GM19043 (cell line): ENCODE data around the gene ZPR1.
A peak's percentile ranks its signal among the peaks of the same experiment; 100 is the strongest.
"Not testable (repeated sequence)": the region's sequence is repeated elsewhere in the genome, so short reads cannot be mapped to it uniquely, and the experiment has no call there.

ENCODE experiments used
- ATAC-seq: cut with Tn5 transposase; IDR thresholded peaks from one replicate; pipeline ENCODE4 v1.9.1; 2021; ENCODE audit warnings: low read depth; ENCODE audit not compliant: unreplicated experiment

The ZPR1 gene, protein sequence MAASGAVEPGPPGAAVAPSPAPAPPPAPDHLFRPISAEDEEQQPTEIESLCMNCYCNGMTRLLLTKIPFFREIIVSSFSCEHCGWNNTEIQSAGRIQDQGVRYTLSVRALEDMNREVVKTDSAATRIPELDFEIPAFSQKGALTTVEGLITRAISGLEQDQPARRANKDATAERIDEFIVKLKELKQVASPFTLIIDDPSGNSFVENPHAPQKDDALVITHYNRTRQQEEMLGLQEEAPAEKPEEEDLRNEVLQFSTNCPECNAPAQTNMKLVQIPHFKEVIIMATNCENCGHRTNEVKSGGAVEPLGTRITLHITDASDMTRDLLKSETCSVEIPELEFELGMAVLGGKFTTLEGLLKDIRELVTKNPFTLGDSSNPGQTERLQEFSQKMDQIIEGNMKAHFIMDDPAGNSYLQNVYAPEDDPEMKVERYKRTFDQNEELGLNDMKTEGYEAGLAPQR

GRCh38 chr11:116787786-116788486, at the start of gene ZPR1:
Gene ZPR1, minus strand, starts transcription at chr11:116788023. Its CDS starts 33 bp downstream, at chr11:116787990.
- ATAC-seq, result peak; percentile 84

DNA sequence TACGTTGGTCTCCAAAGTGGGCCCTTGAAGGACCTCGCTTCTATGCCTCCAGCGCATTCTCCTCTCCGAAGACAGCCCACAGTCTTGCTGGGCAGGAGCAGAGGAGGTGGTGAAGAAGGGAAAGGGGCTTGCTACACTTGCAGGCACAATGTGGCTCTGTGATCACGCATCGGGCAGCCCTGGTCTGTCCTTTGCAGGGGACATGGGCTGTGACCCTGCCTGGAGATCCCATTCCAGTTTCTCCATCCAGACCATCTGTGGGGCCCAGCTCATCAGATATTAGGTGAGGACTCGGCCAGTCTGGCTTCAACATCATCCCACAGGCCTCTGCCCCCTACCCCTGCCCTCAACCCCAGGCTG, 48.8 kb upstream of the ZPR1 start:
- no peak for ATAC-seq

DNA sequence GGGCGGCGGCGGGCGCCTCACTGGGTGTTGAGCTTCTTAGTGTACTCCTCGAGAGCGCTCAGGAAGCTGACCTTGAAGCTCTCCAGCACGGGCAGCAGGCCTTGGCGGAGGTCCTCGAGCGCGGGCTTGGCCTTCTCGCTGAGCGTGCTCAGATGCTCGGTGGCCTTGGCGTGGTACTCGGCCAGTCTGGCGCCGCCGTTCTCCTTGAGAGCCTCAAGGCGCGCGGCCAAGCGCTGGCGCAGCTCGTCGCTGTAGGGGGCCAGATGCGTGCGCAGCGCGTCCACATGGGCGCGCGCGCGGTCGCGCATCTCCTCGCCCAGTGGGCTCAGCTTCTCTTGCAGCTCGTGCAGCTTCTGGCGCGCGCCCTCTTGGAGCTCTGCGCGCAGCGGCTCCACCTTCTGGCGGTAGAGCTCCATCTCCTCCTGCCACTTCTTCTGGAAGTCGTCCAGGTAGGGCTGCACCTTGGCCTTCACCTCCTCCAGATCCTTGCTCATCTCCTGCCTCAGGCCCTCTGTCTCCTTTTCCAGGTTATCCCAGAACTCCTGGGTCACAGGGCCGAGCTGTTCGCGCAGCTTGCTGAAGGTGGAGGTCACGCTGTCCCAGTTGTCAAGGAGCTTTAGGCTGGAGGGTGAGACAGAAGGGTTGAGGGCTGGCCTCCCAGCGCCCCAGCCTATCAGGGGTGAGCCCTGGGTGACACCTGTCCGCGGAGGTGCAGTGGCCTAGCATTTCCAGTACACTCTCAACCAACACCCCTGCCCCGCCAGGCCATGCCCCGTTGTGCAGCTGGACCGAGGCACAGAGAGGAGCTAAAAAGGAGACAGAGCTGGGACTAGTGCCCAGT, 48.2 kb upstream of the ZPR1 start:
- ATAC-seq, result peak; percentile 78

GRCh38 chr11:116835042-116835772, 47.4 kb upstream of the ZPR1 start:
- ATAC-seq, result peak; percentile 32

DNA sequence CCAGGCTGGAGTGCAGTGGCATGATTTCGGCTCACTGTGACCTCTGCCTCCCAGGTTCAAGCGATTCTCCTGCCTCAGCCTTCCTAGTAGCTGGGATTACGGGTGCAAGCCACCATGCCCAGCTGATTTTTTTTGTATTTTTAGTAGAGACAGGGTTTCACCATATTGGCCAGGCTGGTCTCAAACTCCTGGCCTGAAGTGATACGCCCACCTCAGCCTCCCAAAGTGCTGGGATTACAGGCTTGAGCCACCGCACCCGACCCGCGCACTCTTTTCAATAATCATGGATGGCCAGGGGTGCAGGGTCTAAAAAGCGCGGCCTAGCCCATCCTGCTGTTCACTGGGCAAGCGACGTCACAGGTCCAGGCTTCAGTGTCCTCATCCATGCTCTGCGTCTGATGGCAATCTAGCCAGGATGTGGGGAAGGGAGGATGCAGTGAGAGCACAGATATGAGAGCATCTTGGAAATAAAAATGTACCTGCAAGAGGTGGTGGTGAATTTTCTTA, 46.8 kb upstream of the ZPR1 start:
- ATAC-seq, result not testable (repeated sequence)

- no peak for ATAC-seq
These were observed 46.2 kb upstream of the ZPR1 start for GRCh38 chr11:116833816-116834534.

- ATAC-seq, result no peak
These were observed 45.6 kb upstream of the ZPR1 start for GRCh38 chr11:116833491-116833815.

- ATAC-seq, result no peak
These were observed 44.8 kb upstream of the ZPR1 start for GRCh38 chr11:116832350-116833290.

- no peak for ATAC-seq
These were observed 44.0 kb upstream of the ZPR1 start for GRCh38 chr11:116831790-116832349.

GRCh38 chr11:116830184-116830912, 42.5 kb upstream of the ZPR1 start:
- no peak for ATAC-seq

- no peak for ATAC-seq
These were observed 41.8 kb upstream of the ZPR1 start, which contains the start of gene APOC3 for GRCh38 chr11:116829525-116830183. Gene APOC3, plus strand, starts transcription at chr11:116829907. Its CDS starts 676 bp downstream, at chr11:116830583.

DNA sequence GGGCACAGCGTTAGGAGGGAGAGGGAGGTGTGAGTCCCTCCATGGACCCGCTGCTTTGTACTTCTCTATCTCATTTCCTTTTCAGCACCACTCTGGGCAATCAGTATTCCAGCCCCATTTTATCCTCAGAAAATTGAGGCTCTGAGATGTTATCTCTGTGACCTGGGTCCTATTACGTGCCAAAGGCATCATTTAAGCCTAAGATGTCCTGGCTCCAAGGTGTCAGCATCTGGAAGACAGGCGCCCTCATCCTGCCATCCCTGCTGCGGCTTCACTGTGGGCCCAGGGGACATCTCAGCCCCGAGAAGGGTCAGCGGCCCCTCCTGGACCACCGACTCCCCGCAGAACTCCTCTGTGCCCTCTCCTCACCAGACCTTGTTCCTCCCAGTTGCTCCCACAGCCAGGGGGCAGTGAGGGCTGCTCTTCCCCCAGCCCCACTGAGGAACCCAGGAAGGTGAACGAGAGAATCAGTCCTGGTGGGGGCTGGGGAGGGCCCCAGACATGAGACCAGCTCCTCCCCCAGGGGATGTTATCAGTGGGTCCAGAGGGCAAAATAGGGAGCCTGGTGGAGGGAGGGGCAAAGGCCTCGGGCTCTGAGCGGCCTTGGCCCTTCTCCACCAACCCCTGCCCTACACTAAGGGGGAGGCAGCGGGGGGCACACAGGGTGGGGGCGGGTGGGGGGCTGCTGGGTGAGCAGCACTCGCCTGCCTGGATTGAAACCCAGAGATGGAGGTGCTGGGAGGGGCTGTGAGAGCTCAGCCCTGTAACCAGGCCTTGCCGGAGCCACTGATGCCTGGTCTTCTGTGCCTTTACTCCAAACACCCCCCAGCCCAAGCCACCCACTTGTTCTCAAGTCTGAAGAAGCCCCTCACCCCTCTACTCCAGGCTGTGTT, 41.1 kb upstream of the ZPR1 start:
- no peak for ATAC-seq

DNA sequence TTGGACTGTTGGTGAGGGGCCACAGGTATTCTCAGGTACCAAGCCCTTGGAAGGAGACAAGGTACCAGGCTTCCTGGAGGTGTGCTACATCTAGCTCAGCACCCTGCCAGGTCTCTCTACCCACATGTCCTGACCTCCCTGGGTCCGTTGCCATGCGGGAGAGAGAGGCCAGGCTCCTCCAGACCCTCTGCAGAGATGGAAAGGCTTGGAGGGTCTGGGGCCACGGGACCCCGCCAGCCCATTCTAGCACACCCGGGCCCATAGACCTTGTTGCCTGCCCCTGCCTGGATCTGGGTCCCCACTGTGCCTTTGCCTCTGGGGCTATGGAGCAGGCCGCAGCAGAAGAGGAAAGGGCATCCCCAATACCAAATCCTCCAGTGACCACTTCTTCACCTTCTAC, 39.6 kb upstream of the ZPR1 start:
- ATAC-seq, result no peak

DNA sequence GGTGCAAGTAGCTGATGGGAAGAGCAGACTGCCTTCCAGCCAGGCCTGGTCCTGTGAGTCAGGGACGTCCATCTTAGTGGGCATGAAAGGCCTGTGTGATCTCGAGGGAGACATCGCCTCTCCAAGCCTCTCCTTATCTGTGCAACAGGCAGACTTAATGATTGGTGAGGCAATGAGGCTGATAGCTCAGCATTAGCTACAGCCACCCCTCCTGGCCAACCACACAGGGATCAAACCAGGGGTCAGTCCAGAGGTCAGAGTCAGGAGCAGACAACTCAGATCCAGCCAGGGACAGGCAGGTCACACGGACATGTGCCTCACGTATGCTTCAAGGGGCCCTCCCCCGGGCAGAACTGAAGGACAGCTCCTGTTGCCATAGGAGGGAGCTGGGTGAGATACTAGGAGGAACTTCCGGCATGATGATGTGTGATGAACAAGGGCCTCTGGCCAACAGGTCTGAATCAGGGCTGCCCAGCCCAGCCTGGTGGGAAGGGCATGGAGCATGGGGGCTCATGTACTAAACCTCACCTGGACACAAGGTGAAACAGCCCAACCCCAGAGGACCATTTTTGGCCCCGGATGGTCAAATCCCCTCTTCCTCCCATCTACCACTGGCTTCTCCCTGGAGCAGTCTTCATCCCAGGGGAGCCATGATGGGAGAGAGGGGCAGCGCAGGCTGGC, 39.1 kb upstream of the ZPR1 start:
- no peak for ATAC-seq
